Measurements from ENCODE around the gene EEF1G.

Gene EEF1G

GRCh38 chr11:62514151-62514550 lies 59.5 kb downstream of the EEF1G start:
- TF ChIP-seq GATA3 (IDR thresholded peaks at IDR 0.05; ENCODE audit: low read depth, low read length) (no peak), GATA2 (IDR thresholded peaks at IDR 0.05; ENCODE audit: low read depth, low read length) (no peak)

GRCh38 chr11:62513626-62514025 lies 60.1 kb downstream of the EEF1G start:
- TF ChIP-seq GATA3 (IDR thresholded peaks at IDR 0.05; ENCODE audit: low read depth, low read length), result no peak
- TF ChIP-seq GATA2 (IDR thresholded peaks at IDR 0.05; ENCODE audit: low read depth, low read length), result no peak

- TF ChIP-seq GATA3 (IDR thresholded peaks at IDR 0.05; ENCODE audit: low read depth, low read length) (no peak), GATA2 (IDR thresholded peaks at IDR 0.05; ENCODE audit: low read depth, low read length) (no peak)
Observed at GRCh38 chr11:62512961-62513360, 60.7 kb downstream of the EEF1G start.

All from SH-SY5Y (cell line).